ENCODE data around the gene USP31. TPM values are rescaled to one million over a fixed set of nuclear protein-coding genes. Genes with fewer than 3 reads are reported as not detected.

Gene USP31
- total and polyA plus RNA-seq, 2 of the 8 experiments (the other 6 are each of a cell fraction or from before 2014, with no cell fraction given) = 6.7 to 19.0 TPM

DNA sequence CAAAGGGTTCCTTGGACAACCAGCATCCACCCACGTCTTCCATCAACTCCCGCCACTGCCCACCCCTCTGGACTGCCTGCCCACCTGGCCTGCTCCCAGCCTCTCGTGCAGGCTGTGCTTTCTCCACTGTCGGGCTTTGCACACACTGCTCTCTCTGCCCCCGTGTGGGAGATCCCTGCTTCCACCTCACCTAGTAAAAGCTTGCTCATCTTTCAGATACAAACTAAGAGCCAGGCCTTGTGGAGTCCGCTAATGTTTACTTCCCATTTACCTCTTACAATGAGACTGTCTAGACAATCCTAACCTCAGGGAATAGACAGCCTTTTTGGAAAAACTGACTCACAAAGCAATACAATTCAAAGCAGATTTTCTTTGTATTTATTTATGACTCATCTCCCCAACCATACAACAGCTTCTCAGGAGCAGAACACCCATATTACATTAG, 67.6 kb downstream of the USP31 start:
- H3K23ac ChIP-seq (ENCODE audit: insufficient read length) = no peak overlapping the region
- H3K4me1 ChIP-seq (replicated peaks in 1 of 4; ENCODE audit: control insufficient read depth in 3 of 4, insufficient read depth in 4 of 4, low read length in 3 of 4) = peaks cover 0 to 10% (median 0%) of the 10 kb centered on the region in 4 experiments; a peak in 4 of 7 replicates
- no peak for TF ChIP-seq PHF8 (conservative IDR thresholded peaks at IDR 0.05; ENCODE audit: low read depth, low read length)
- TF ChIP-seq SIX5 (IDR thresholded peaks at IDR 0.05; ENCODE audit: low read depth, low read length) = no peak
- no peak for TF ChIP-seq RXRA (IDR thresholded peaks at IDR 0.05; ENCODE audit: insufficient read depth, low read depth, low read length)
- no peak for TF ChIP-seq RAD21 (IDR thresholded peaks at IDR 0.05 in 1 of 2, conservative IDR thresholded peaks at IDR 0.05 in 1 of 2; ENCODE audit: low read depth in 2 of 2, low read length in 2 of 2)
- TF ChIP-seq SIN3A (conservative IDR thresholded peaks at IDR 0.05 in 1 of 2, IDR thresholded peaks at IDR 0.05 in 1 of 2; ENCODE audit: low read depth in 1 of 2, low read length in 2 of 2) = no peak
- TF ChIP-seq EGR1 (IDR thresholded peaks at IDR 0.05; ENCODE audit: borderline replicate concordance, low read depth, low read length) = no peak
- no peak for TF ChIP-seq CTBP2 (IDR thresholded peaks at IDR 0.05; ENCODE audit: borderline replicate concordance, insufficient read depth, insufficient read length, low read length)
- TF ChIP-seq, protein P1, sequence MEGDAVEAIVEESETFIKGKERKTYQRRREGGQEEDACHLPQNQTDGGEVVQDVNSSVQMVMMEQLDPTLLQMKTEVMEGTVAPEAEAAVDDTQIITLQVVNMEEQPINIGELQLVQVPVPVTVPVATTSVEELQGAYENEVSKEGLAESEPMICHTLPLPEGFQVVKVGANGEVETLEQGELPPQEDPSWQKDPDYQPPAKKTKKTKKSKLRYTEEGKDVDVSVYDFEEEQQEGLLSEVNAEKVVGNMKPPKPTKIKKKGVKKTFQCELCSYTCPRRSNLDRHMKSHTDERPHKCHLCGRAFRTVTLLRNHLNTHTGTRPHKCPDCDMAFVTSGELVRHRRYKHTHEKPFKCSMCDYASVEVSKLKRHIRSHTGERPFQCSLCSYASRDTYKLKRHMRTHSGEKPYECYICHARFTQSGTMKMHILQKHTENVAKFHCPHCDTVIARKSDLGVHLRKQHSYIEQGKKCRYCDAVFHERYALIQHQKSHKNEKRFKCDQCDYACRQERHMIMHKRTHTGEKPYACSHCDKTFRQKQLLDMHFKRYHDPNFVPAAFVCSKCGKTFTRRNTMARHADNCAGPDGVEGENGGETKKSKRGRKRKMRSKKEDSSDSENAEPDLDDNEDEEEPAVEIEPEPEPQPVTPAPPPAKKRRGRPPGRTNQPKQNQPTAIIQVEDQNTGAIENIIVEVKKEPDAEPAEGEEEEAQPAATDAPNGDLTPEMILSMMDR (IDR thresholded peaks at IDR 0.05; ENCODE audit: control extremely low read depth in 1 of 3, insufficient read depth in 1 of 3, low read depth in 1 of 3, low read length in 3 of 3) = no peak
- no peak for TF ChIP-seq ZNF274 (IDR thresholded peaks at IDR 0.05; ENCODE audit: borderline replicate concordance, extremely low read depth, low read length)
- no peak overlapping the region for H3K14ac ChIP-seq (ENCODE audit: insufficient read length)
- no peak overlapping the region for H4K5ac ChIP-seq (ENCODE audit: insufficient read length, low read depth, low read length)
- DNase-seq (ENCODE audit: low read depth in 1 of 2, low spot score in 2 of 2) = no peak
- H4K91ac ChIP-seq (replicated peaks; ENCODE audit: insufficient read length, low read length) = no peak overlapping the region
- no peak overlapping the region for H3K9ac ChIP-seq (replicated peaks in 1 of 4; ENCODE audit: extremely low read depth in 1 of 4, low read depth in 3 of 4, low read length in 3 of 4)
- H3K4ac ChIP-seq (replicated peaks; ENCODE audit: insufficient read length, low read depth, low read length) = no peak overlapping the region
- peaks cover 0 to 1% (median 0%) of the 10 kb centered on the region in 4 experiments; a peak in 1 of 7 replicates for H3K27me3 ChIP-seq (replicated peaks in 1 of 4; ENCODE audit: control insufficient read depth in 3 of 4, extremely low read depth in 1 of 4, insufficient read depth in 3 of 4, low read length in 3 of 4)
- H2BK5ac ChIP-seq (ENCODE audit: low read depth, low read length) = no peak overlapping the region
- no peak overlapping the region for H4K8ac ChIP-seq (ENCODE audit: extremely low read depth, insufficient read depth, low read length)
- ChIA-PET POLR2A (ENCODE audit: partially characterized antibody) (no interaction called here), CTCF (ENCODE audit: partially characterized antibody) (no interaction called here)
- H3K4me2 ChIP-seq (ENCODE audit: insufficient read depth in 1 of 2, low read depth in 2 of 2, low read length in 2 of 2) = no peak overlapping the region
- H2BK12ac ChIP-seq (ENCODE audit: low read depth, low read length) = no peak overlapping the region
- no peak overlapping the region for H2AFZ ChIP-seq (ENCODE audit: low read length)
- H3K27ac ChIP-seq (ENCODE audit: low read depth, low read length) = no peak overlapping the region
- no peak overlapping the region for H2BK15ac ChIP-seq (ENCODE audit: low read length)
- no peaks in the 10 kb centered on the region for H3K23me2 ChIP-seq (ENCODE audit: low read depth, low read length)
- no peak overlapping the region for H3K56ac ChIP-seq (replicated peaks; ENCODE audit: insufficient read length, low read depth, low read length)
- H2BK20ac ChIP-seq (ENCODE audit: low read length) = no peak overlapping the region
- no peak overlapping the region for H3K4me3 ChIP-seq (ENCODE audit: extremely low read depth in 1 of 4, insufficient read depth in 2 of 4, low read depth in 3 of 4, low read length in 4 of 4)
- no peak overlapping the region for H3K18ac ChIP-seq (ENCODE audit: extremely low read depth, low read length)
- 92% methylated on average over 6 of the region's 6 CpGs; no CpG with 5 or more reads in 1 of the 2 experiments for WGBS, 2 experiments (ENCODE audit: extremely low coverage in 1 of 2, insufficient coverage in 1 of 2, insufficient read length in 1 of 2, insufficient replicate concordance in 2 of 2, low coverage in 1 of 2, low lambda C conversion rate in 2 of 2, missing lambda C conversion rate in 1 of 2)
- peaks cover 0 to 25% (median 12%) of the 10 kb centered on the region in 4 experiments; a peak in 6 of 8 replicates for H3K36me3 ChIP-seq (ENCODE audit: control insufficient read depth in 2 of 4, insufficient read depth in 4 of 4, low read length in 3 of 4)
- H3K9me3 ChIP-seq (ENCODE audit: insufficient read depth in 2 of 2, low read depth in 1 of 2, low read length in 1 of 2) = no peaks in the 10 kb centered on the region
- H2AK5ac ChIP-seq (ENCODE audit: low read depth, low read length) = no peak overlapping the region
- peaks cover 3% of the 10 kb centered on the region; the same call in 1 of the 2 replicates for H3K79me1 ChIP-seq (ENCODE audit: low read depth, low read length)
- no peaks in the 10 kb centered on the region for H3K79me2 ChIP-seq (ENCODE audit: control insufficient read depth in 1 of 2, insufficient read depth in 2 of 2, low read length in 2 of 2)
- H2BK120ac ChIP-seq (replicated peaks; ENCODE audit: low read depth, low read length) = no peak overlapping the region
- no peak for FAIRE-seq
- H4K20me1 ChIP-seq (replicated peaks in 1 of 2; ENCODE audit: control insufficient read depth in 1 of 2, insufficient read depth in 2 of 2, low read length in 2 of 2) = no peaks in the 10 kb centered on the region
